Stimulated activated CD4-positive, alpha-beta T cell treated with anti-CD3 and anti-CD28 coated beads, Interleukin-1b, Interleukin-23, amount 100 ng/mL, for 48 hours (primary cell): Measurements from ENCODE around the gene MFSD2A.
"Not testable (repeated sequence)": the region's sequence is repeated elsewhere in the genome, so short reads cannot be mapped to it uniquely, and the experiment has no call there.

ENCODE experiments used
- DNase-seq: peaks from one replicate; pipeline ENCODE4 v3.0.0-alpha.2; 2020

MFSD2A gene

DNA sequence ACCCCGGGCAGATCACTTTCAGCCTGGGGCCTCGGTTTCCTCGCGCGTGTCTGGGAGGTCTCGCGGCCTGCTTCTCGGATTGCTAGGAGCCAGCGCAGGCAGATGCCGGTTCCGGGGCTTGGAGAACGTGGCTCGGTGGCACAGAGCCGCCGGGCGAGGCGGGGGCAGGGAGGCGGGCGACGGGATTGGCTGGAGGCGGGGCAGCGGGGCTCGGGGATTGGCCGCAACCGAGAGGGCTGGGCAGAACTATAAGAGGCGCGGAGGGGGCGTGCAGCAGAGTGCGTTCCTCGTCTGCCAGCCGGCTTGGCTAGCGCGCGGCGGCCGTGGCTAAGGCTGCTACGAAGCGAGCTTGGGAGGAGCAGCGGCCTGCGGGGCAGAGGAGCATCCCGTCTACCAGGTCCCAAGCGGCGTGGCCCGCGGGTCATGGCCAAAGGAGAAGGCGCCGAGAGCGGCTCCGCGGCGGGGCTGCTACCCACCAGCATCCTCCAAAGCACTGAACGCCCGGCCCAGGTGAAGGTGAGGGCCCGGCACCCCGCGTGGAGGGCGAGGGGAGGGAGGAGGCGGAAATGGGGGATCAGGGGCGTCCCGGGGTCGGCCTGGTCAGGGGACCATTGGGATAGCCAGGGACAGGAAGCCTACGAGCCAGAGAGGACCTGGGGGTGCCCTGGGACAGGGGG, at the start of gene MFSD2A:
Gene MFSD2A, plus strand, starts transcription at position 276 of the 677 bp plus-strand sequence. Its CDS starts 148 bp downstream, at position 424.
- DNase-seq, result peak; percentile 93

DNA sequence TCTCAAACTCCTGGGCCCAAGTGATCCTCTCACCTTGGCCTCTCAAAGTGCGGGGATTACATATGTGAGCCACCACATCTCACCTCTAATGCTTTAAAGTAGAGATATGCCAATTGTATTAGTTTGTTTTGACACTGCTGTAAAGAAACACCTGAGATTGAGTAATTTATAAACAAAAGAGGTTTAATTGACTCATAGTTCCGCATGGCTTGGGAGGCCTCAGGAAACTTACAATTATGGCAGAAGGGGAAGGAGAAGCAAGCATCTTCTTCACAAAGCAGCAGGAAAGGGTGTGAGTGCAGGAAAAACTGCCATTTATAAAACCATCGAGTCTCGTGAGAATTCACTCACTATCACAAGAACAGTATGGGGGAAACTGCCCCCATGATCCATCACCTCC, 49.8 kb upstream of the MFSD2A start:
- DNase-seq, result no peak

DNA sequence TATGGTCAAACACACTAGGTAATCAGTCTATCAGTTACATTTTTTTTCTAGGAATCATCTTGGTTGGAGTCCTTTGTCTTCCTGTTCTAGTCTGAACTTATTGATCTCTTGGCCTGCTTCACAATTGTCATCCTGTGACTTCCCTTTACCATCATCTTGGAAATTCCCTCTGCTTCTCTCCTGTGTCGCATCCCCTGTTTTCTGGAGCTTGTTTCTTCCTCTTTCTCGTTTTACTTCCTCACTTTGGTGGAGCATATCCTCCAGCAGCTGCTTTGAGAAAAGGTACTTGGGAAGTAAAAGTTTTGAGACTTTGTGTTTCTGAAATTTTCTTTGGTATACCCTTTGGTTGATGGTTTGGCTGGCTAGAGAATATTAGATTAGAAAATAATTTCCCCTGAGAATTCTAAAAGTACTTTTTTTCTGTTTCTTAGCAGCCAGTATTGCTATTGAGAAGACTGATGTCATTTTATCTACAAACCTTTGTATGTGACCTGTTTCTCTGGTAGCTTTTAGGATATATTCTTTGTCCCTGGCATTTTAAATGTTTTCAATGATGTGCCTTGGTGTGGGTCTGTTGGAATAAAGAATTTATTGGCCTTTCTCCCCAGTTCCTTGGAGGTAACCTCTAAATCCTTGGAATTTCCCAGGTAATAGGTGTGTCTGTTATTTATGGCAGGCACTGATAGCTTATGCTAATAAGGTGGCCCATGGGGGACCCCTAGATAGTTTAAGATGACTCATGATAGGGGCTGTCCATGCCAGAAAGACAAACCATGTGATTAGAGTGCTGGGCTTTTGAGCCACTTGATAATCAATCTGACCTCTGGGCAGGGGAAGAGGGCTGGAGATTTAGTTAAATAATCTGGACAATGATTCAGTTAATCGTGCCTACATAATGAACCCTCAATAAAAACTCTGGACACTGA, 47.2 kb upstream of the MFSD2A start:
- DNase-seq, result no peak

DNA sequence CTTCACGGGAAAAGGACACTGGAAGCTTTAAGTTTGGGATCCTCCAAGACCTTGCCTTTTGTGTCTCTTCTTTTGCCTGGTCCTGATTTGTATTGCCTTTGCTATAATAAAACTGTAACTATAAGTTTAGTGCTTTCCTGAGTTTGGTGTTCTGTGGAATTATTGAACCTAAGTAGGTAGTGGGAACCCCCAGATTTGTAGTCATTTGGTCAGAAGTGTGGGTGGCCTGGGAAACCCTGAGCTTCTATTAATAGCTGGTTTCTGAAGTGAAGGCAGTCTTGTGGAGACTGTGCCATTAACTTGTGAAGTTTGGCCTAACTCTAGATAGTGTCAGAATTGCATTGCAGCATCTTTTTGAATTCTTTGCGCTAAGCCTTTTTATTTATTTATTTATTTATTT, 46.4 kb upstream of the MFSD2A start:
- DNase-seq, result no peak

DNA sequence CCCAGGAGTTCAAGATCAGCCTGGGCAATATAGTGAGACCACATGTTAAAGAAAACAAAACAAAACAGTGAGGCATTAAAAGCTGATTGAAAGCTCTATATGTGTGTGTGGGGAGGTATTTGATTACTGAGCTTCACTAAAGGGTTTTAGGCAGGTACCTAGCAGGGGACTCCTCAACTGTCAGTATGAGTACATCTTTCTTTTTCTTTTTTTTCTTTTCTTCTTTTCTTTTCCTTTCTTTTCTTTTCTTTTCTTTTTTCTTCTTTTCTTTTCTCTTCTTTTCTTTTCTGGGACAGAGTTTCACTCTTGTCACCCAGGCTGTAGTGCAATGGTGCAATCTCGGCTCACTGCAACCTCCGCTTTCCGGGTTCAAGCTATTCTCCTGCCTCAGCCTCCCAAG, 44.7 kb upstream of the MFSD2A start:
- no peak for DNase-seq

DNA sequence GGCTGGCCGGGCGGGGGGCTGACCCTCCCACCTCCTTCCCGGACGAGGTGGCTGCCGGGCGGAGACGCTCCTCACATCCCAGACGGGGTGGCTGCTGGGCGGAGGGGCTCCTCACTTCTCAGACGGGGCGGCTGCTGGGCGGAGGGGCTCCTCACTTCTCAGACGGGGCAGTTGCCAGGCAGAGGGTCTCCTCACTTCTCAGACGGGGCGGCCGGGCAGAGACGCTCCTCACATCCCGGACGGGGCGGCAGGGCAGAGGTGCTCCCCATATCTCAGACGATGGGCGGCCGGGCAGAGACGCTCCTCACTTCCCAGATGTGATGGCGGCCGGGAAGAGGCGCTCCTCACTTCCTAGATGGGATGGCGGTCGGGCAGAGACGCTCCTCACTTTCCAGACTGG, 41.8 kb upstream of the MFSD2A start:
- not testable (repeated sequence) for DNase-seq

DNA sequence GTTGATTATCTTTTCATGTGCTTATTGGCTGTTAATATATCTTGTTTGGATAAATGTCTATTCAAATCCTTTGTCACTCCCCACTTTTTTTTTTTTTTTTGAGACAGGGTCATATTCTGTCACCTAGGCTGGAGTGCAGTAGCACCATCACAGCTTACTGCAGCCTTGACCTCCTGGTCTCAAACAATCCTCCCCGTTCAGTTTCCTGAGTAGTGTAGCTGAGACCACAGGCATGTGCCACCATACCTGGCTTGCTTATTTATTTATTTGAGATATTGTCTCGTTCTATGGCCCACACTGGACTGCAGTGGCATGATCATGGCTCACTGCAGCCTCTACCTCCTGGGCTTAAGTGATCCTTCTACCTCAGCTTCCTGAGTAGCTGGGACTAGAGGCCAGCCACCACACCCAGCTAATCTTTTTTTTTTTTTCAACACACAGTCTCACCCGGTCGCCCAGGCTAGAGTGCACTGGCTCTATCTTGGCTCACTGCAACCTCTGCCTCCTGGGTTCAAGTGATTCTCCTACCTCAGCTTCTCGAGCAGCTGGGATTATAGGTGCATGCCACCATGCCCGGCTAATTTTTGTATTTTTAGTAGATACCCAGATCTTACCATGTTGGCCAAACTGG, 39.3 kb upstream of the MFSD2A start:
- no peak for DNase-seq

DNA sequence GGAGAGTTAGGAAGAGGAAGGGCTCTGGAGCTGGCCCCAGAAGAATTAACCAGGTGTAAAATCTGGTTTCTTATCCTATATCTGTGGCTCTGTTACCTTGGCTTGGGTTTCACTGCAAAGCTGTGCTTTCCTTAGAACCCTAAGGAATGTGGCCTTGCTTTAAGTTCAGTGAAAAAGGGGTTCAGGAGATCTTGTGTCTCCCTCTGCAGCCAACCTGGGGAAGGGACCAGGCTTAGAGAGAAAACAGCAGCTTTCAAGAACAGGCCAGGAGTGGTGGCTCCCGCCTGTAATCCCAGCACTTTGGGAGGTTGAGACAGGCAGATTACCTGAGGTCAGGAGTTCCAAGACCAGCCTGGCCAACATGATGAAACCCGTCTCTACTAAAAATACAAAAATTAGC, 37.1 kb upstream of the MFSD2A start:
- DNase-seq, result no peak

DNA sequence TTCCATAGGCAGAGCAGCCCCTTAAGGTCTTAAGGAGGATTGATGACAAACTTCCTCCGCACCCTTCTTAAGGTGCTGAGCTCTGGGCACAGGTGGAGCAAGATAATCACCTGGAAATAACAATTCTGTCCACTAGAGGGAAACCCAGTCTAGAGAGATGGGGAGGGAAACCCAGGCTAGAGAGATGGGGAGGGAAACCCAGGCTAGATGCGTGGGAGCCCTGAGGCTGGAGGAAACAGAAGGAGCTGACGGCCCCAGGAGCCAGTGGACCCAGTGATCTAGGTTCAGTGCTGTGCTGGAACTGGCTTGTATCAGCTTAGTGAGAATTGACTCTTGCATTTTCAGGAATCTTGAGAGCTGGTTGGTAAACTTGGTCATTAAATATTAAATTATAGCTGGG, 35.4 kb upstream of the MFSD2A start:
- DNase-seq, result peak; percentile 42

DNA sequence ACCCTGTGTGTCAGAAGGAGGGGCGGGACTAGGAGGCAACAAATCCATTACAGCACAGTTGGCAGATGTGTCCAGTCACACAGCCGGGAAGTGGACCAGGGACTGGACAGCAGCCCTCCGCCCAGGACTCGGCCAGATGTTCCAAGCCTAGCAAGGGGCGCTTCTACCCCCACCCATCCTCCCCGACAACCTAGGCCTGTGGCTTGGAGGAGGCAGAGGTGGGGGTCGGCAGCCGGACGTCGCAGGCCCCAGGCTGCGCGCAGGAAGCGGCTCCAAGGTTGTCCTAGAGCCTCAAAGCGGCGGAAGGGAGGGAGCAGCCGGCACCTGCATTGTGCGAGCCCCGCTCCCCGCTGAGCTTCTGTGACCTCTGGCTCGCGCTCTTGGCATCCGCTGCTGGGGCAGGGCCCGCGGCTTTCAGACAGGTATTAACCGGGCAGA, 32.7 kb upstream of the MFSD2A start:
- DNase-seq, result no peak

DNA sequence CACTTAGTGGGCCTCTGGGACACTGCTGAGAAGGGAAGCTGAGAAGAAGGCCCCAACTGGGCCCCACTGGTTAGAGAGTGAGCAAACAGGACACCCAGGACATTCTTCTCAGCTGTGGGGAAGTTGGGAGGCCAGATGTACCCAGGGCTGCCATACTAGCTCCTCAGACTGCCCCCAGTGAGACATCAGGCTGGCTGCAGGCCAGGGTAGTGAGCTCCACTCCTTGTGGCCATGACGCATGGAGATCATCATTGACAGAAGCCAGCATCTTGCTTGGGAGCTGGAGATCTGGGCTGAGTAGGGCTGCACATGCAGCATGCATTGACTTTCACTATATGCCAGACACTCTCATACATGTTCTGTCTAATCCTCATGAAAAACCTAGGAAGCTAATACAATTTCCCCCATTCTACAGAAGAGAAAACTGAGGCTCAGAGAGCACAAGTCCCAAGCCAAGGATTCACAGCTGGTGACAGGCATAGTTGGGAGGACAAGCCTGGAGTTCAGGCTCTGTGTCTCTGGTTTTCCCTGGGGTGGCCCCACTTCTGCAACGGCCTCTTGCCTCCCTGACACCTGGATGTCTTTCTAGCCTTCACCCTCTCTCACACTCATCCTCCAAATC, 29.1 kb upstream of the MFSD2A start:
- DNase-seq, result no peak

DNA sequence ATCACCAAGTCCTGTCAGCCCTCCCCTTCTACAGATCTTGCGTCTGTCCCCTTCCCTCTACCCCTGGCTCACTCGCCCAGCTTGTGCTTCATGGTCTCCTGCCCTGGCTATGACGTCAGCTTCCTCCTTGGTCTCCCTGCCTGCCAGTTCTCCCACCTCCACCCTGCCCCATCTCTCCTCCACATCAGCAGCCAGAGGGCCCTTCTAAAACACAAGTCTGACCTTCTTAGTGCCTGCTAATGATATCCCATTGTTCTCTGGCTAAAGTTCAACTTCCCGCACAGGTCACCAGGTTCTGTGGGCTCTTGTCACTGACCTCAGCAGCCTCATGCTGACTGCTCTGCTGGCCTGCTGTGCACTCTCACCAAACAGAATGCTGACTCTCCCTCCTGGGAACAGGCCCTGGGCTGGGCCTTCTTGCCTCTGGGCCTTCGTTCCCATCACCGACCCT, 28.6 kb upstream of the MFSD2A start:
- DNase-seq, result no peak

DNA sequence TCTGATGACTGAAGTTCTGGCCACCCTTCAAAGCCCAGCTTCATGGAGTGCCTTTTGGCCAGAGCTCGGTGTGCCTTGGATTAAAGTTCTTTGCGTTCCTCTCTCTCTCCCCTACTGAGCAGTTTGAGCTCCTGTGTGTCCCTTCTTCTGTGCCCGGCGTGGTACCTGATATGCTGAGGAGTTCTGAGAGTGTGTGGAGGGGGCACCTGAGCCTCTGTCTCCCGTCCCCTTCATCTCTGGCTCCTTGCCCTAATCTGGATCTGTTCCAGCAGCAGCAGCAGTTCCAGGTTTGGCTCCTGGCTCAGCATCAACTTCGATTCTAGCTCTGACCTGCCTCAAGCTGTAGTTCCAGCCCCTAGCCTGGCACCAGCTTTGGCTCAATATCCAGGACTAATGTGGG, 28.1 kb upstream of the MFSD2A start:
- no peak for DNase-seq

DNA sequence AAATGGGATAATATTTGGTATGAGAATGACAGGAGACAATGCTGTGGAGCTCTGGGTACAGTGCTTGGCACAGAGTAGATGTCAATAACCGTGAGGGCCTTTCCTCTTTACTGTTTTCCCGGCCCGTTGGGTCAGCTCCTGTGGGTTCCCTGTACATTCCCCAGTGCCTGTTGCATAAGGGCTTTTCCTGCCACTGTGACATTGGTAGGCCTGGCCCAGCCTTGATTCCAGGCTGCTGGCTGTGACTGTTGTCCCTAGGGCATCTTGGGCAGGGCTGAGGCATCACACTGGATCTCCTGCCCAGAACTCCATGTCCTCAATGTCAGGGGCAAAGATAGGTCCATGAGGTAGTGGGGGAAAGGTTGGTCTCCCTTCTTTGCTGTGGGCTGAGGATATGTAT, 27.4 kb upstream of the MFSD2A start:
- no peak for DNase-seq

DNA sequence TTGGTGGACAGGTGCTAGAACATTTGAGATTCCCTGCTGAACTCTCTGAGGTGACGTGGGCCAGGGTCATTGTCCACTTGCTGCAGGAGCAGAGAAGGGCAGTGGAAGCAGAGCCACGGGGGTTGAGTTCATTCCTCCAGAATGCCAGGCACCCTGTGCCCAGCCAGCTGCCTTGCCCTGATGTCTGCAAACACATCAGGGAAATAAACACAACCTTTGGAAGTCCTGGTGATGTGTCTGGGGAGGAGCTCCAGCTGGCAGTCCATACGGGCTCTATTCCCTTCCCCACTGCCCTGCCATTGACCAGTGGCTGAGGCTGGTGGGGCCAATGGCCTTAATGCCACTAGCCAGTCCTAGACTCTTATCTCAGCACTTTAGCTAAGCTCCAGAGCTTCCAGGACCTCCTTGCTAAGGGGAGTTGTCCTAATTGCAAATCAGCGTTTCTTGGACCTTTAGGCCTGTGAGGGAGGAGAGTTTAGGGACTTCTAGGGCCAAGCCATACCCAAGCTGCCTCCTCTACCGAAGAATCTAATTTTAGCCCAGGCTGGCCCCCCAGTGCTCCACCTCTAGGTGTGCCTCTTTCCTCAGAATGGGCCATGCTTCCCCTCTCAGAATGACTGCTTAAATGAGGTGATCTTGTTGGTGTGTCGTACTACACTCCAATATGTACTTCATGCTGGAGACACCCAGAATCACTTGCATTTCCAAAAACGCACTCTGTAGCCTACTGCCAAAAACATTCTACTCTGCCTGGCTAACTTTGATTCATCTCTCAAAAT, 25.9 kb upstream of the MFSD2A start:
- no peak for DNase-seq

DNA sequence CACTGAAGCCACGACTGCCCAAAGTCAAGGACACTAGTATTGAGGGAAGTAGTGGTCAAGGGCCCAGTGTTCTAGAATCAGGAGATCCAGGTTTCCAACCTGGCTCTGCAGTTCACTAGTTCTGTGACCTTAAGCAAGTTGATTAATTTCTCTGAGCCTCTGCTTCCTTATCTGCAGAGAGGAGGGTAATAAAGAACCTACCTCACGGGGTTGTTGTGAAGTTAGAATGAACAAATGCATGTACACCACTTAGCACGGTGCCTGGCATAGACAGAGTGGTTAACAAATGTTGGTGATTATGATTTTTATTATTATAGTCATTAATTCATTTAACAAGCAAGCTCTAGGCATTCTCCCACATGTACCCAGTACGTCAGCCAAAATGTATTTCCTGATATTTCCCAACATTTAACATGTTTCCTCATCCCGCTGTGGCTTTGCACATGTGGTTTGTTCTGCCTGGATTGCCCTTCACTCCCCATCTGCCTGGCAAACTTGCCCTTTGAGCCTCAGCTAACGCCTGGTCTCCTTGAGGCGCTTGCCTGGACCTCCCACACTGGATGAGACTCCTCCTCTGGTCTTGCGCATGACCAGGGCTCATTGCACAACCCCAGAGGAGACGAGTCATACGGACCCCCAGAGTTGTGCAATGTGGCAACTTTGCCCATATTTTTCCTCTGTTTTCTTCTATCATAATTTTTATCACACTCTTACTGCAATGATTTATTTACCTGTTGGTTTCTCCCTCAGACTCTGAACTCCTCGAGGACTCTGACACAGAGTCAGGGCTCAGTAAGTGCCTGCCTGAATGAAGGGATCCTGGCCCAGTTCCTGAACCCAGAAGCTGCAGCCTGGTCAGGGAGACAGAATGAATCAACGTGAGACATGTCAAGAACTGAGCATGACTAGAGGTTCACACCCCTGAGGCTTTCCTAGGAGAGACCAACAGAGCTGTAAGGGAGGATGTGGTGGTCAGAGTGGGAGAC, 20.7 kb upstream of the MFSD2A start:
- no peak for DNase-seq

DNA sequence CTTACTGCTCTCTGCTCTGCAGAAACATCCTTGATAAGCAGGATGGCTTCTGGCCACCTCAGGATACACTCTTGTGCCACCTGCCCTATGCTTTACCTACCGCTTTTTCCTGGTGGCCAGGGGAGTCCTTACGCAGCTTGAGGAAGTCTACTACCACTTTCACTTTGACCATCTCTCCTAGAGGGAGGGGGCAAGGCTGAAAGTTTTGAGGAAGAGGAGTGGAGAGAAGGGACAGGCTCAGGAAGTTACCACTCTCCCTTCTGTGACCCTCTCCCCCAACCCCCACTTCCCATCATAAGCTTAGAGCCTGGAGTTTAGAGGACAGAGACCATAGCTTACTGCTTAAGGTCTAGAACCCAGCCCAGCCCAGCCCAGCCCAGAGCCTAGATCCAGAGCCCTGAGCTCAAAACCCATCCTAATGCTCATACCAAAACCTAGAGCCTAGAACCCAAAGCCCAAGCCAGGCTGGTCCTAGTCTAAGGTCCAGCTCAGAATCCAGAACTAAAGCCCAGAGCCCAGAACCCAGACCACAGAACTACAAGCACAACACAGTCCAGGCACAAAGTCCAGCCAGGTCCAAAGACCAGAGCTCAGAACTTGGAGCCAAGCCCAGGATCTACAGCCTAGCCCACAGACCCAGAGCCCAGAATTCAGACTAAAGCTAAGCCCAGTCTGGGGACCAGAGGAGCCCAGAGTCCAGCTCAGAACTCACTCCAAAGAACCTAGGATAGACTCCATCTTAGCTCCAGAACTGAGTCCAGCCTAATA, 18.0 kb upstream of the MFSD2A start:
- no peak for DNase-seq

DNA sequence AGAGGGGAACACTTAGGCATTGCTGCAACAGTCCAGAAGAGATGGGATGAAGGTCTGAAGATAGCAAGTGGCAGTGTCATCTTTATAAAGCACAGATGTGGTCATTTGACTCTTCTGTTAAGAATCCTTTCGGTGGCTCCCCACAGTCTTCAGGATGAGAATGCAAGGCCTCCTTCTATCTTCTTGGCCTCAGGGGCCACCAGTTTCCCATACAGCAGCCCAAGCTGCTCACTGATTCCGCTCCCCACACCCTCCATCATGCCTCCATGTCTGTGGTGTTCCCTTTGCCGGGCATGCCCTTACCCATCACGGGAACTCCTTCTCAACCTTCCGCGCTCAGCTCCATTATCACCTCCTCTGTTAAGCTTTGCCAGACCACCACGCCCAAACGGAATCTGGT, 16.1 kb upstream of the MFSD2A start:
- DNase-seq, result no peak

DNA sequence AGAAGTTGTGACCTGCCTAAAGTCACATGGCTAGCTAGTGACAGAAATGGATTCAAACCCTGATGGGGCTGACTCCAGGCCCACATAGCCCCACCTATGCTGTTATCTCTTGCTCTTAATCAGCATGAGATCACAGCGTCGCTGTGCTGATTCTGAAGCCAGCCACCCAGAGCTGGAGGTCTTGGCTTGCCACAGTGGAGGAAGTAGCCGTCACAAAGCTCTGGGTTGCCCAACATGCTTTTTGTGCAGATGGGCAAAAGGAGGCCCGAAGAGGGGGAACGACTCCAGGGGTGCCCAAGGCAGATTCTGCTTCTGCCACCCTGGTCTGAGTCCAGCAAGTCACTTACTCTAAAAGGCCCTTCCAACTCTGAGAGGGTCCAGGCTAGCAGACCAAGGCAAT, 14.7 kb upstream of the MFSD2A start:
- no peak for DNase-seq
